ENCODE measurements around the gene AKAP13. TPM values are rescaled to one million over a fixed set of nuclear protein-coding genes. Genes with fewer than 3 reads are reported as not detected.

AKAP13 gene
- total RNA-seq, 1 donor from 2014 or later: 450 TPM

DNA sequence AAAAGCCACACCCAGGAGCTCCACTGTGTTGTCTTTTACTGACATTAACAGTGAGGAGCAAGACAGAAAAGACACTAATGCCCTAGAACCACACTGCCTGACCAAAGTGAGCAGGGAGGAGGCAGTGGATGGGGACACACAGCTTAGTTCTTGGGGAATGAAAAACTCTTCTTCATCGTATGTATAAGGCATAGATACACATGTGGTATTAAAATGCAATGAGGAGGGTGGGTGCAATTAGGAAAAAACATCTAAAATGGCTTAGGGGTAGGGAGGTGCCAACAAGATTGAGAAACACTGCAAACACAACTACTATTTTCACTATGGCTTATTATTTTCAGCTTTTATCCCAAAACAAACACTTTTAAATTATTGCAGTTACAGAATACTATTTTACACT, 398.8 kb downstream of the AKAP13 start:
- no peaks in the 10 kb centered on the region for H3K27me3 ChIP-seq
- ATAC-seq: no peak
- TF ChIP-seq CTCF (IDR thresholded peaks at IDR 0.05): no peak
- no peaks in the 10 kb centered on the region for H3K9me3 ChIP-seq
- no peak overlapping the region for H3K27ac ChIP-seq
- intact Hi-C loops (cut with DNase I): no loop called here
- no peak for DNase-seq
- no peaks in the 10 kb centered on the region for H3K36me3 ChIP-seq
- no peak overlapping the region for H3K4me3 ChIP-seq
- H3K4me1 ChIP-seq: peaks cover 5% of the 10 kb centered on the region

GRCh38 chr15:85780225-85780985, 400.0 kb downstream of the AKAP13 start:
- ATAC-seq: no peak
- no peak overlapping the region for H3K27ac ChIP-seq
- no peaks in the 10 kb centered on the region for H3K27me3 ChIP-seq
- H3K9me3 ChIP-seq: no peaks in the 10 kb centered on the region
- H3K4me1 ChIP-seq: peaks cover 5% of the 10 kb centered on the region
- DNase-seq: no peak
- intact Hi-C loops (cut with DNase I): no loop called here
- H3K4me3 ChIP-seq: no peak overlapping the region
- no peak for TF ChIP-seq CTCF (IDR thresholded peaks at IDR 0.05)
- H3K36me3 ChIP-seq: no peaks in the 10 kb centered on the region

DNA sequence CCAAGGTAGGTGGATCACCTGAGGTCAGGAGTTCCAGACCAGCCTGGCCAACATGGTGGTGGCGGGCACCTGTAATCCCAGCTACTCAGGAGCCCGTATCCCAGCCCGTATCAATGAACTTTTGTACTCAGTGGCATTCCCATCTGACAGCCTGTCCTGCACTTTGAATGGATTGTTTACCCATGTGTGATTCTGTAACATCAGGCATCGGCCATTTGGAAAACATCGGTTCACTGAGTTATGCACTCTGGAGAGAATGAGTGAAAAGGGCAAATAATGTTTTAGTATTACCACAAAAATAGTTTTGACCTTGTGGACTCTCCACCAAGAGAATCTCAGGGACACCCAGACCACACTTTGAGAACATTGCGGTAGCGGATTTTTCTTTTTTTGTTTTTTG, 400.7 kb downstream of the AKAP13 start:
- Histone ChIP-seq H3K4me3 (no peak overlapping the region), H3K36me3 (no peaks in the 10 kb centered on the region), H3K27ac (no peak overlapping the region), H3K27me3 (no peaks in the 10 kb centered on the region), H3K9me3 (no peaks in the 10 kb centered on the region), H3K4me1 (peaks cover 12% of the 10 kb centered on the region)
- intact Hi-C loops (cut with DNase I): no loop called here
- DNase-seq (no peak), ATAC-seq (no peak)
- no peak for TF ChIP-seq CTCF (IDR thresholded peaks at IDR 0.05)

- DNase-seq: no peak
- intact Hi-C loops (cut with DNase I): no loop called here
- Histone ChIP-seq H3K27ac (no peak overlapping the region), H3K27me3 (no peaks in the 10 kb centered on the region), H3K4me1 (peaks cover 17% of the 10 kb centered on the region), H3K9me3 (no peaks in the 10 kb centered on the region), H3K36me3 (no peaks in the 10 kb centered on the region), H3K4me3 (no peak overlapping the region)
- no peak for TF ChIP-seq CTCF (IDR thresholded peaks at IDR 0.05)
- ATAC-seq: no peak
These were observed 401.7 kb downstream of the AKAP13 start for GRCh38 chr15:85782064-85782463.

- Histone ChIP-seq H3K27ac (no peak overlapping the region), H3K9me3 (no peaks in the 10 kb centered on the region), H3K36me3 (no peaks in the 10 kb centered on the region), H3K27me3 (no peaks in the 10 kb centered on the region), H3K4me1 (peaks cover 13% of the 10 kb centered on the region), H3K4me3 (no peak overlapping the region)
- no peak for TF ChIP-seq CTCF (IDR thresholded peaks at IDR 0.05)
- no peak for DNase-seq
- intact Hi-C loops (cut with DNase I): no loop called here
- peak; percentile 8 for ATAC-seq
These were observed 405.7 kb downstream of the AKAP13 start for GRCh38 chr15:85785887-85786780.
